Panc1 (cell line): ENCODE results near the gene AFDN. TPM values are rescaled to one million over a fixed set of nuclear protein-coding genes. Genes with fewer than 3 reads are reported as not detected.

Experiments
- ATAC-seq: fragments of 200-7000 bp; cut with Tn5 transposase; 2 replicates; pipeline ENCODE4 v1.9.1; 2020; ENCODE audit warnings: mild to moderate bottlenecking, moderate library complexity
- BruUV-seq: library from RNA; stranded (reverse); fragments of 400-500 nt; replicated peaks from 2 replicates; lab custom pipeline; 2021; lab: Mats Ljungman, UMichigan
- CTCF ChIA-PET: fragments of 300-600 bp; sonication (Branson Sonifier 250); formaldehyde crosslinking; loops from one replicate; lab custom pipeline; 2022; ENCODE audit warnings: antibody characterized with exemption; lab: Charles Lee
- POLR2A ChIA-PET: fragments of 300-600 bp; sonication (Branson Sonifier 250); formaldehyde crosslinking; loops from one replicate; lab custom pipeline; 2022; ENCODE audit warnings: antibody characterized with exemption; lab: Charles Lee
- DNase-seq: peaks from one replicate; pipeline ENCODE4 v3.0.0-alpha.2; 2010; ENCODE audit warnings: low read depth, low spot score
- H3K27ac ChIP-seq: 2 replicates; pipeline ENCODE4 v1.5.1; 2011; ENCODE audit warnings: mild to moderate bottlenecking, low read length, inconsistent platforms
- H3K27me3 ChIP-seq: fragments of 200-500 bp; sonication (Bioruptor generic); 2 replicates; pipeline ENCODE4 v1.6.0; 2014; ENCODE audit warnings: low read length, inconsistent platforms; ENCODE audit not compliant: control insufficient read depth, insufficient read depth
- H3K36me3 ChIP-seq: fragments of 200-500 bp; sonication (Bioruptor generic); 2 replicates; pipeline ENCODE4 v1.5.1; 2014; ENCODE audit warnings: inconsistent platforms, mild to moderate bottlenecking, low read length, moderate library complexity; ENCODE audit not compliant: control insufficient read depth, insufficient read depth
- H3K4me1 ChIP-seq: 2 replicates; pipeline ENCODE4 v1.5.1; 2011; ENCODE audit warnings: inconsistent platforms, mild to moderate bottlenecking, low read length, moderate library complexity; ENCODE audit not compliant: control insufficient read depth, insufficient read depth
- H3K4me3 ChIP-seq, 2 experiments: 2 replicates each; pipeline ENCODE4 v1.5.1; 2011 to 2012; ENCODE audit warnings: low read depth in 2 of 2, low read length in 2 of 2, mild to moderate bottlenecking in 2 of 2, inconsistent platforms in 1 of 2, moderate library complexity in 1 of 2
- H3K9me3 ChIP-seq: fragments of 200-500 bp; sonication (Bioruptor generic); 2 replicates; pipeline ENCODE4 v1.5.1; 2014; ENCODE audit warnings: low read depth, mild to moderate bottlenecking, inconsistent platforms, low read length, moderate library complexity; ENCODE audit not compliant: control insufficient read depth, insufficient read depth
- POLR2AphosphoS5 ChIP-seq: IDR thresholded peaks from 2 replicates; pipeline ENCODE4 v1.6.1; 2012; ENCODE audit warnings: mild to moderate bottlenecking, low read depth, low read length, moderate library complexity
- REST ChIP-seq, 2 experiments: IDR thresholded peaks; 2 replicates each; pipeline ENCODE4 v1.6.1; 2011 to 2012; ENCODE audit warnings: low read depth in 2 of 2, control low read depth in 1 of 2, low read length in 1 of 2, mild to moderate bottlenecking in 1 of 2, moderate library complexity in 1 of 2; ENCODE audit not compliant: insufficient read depth in 1 of 2
- SIN3A ChIP-seq: IDR thresholded peaks from 2 replicates; pipeline ENCODE4 v1.6.1; 2012; ENCODE audit warnings: low read depth, mild to moderate bottlenecking, low read length, moderate library complexity, borderline replicate concordance; ENCODE audit not compliant: insufficient read depth
- TCF7L2 ChIP-seq: IDR thresholded peaks from 2 replicates; pipeline ENCODE4 v1.6.1; 2011; ENCODE audit warnings: mild to moderate bottlenecking, low read depth, low read length, inconsistent platforms
- in situ Hi-C: cut with HindIII; loops from 2 replicates; pipeline ENCODE4 v1.10.0; 2016; ENCODE audit warnings: low sequenced_read_pairs, low pct_unique_long_range_greater_than_20kb
- intact Hi-C: fragments of 100-400 bp; cut with micrococcal nuclease; formaldehyde crosslinking; loops from one replicate; pipeline ENCODE4 v1.10.0; 2022; ENCODE audit not compliant: unreplicated experiment
- total RNA-seq: library from RNA; stranded (reverse); gene quantifications from one replicate; pipeline ENCODE4 v1.2.1, GENCODE V29; 2021; ENCODE audit not compliant: unreplicated experiment
- TF ChIP-seq, protein P1 (sequence below): fragments of 450-650 bp; IDR thresholded peaks from 2 replicates; pipeline ENCODE4 v1.5.1; 2017; ENCODE audit warnings: mild to moderate bottlenecking

The AFDN gene
- total RNA-seq, 1 experiment from 2014 or later = 143 TPM

- DNase-seq (no peak), ATAC-seq (no peak)
- Histone ChIP-seq H3K27me3 (no peaks in the 10 kb centered on the region), H3K4me3 (no peak overlapping the region), H3K27ac (no peak overlapping the region), H3K4me1 (no peaks in the 10 kb centered on the region), H3K9me3 (no peaks in the 10 kb centered on the region), H3K36me3 (no peaks in the 10 kb centered on the region)
- CTCF ChIA-PET = no interaction called here
- no TSS peak for BruUV-seq
- in situ Hi-C loops (no loop called here), intact Hi-C loops (no loop called here)
- no peak for TF ChIP-seq POLR2AphosphoS5
- TF ChIP-seq SIN3A = no peak
- TF ChIP-seq REST (IDR thresholded peaks at IDR 0.05; ENCODE audit: insufficient read depth in 1 of 2, low read depth in 2 of 2, low read length in 1 of 2) = no peak
- TF ChIP-seq TCF7L2 = no peak
- TF ChIP-seq, protein P1, sequence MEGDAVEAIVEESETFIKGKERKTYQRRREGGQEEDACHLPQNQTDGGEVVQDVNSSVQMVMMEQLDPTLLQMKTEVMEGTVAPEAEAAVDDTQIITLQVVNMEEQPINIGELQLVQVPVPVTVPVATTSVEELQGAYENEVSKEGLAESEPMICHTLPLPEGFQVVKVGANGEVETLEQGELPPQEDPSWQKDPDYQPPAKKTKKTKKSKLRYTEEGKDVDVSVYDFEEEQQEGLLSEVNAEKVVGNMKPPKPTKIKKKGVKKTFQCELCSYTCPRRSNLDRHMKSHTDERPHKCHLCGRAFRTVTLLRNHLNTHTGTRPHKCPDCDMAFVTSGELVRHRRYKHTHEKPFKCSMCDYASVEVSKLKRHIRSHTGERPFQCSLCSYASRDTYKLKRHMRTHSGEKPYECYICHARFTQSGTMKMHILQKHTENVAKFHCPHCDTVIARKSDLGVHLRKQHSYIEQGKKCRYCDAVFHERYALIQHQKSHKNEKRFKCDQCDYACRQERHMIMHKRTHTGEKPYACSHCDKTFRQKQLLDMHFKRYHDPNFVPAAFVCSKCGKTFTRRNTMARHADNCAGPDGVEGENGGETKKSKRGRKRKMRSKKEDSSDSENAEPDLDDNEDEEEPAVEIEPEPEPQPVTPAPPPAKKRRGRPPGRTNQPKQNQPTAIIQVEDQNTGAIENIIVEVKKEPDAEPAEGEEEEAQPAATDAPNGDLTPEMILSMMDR = no peak
- POLR2A ChIA-PET = no interaction called here
These were observed 29.0 kb upstream of the AFDN start for GRCh38 chr6:167797476-167798265.

DNA sequence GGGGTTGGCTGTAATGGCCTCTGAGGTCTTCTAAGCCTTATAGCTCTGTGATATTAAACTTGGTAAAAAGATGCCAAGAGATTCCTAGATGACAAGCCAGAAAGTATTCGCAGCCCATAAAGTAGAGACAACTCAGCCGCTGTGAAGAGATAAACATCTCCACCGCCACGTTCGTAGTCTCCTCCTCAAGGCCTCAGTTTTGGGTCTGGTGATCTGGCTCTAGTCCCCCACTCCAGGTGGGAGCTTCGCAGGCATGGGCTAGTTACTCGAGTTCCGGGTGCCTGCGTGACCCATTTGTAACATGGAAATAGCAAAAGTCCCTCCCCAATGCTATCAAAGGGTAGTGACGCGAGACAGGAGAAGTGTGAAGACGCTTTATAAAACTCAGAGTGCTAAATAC, 28.3 kb upstream of the AFDN start:
- H3K27ac ChIP-seq = no peak overlapping the region
- DNase-seq (no peak), ATAC-seq (no peak)
- intact Hi-C loops = no loop called here
- H3K4me3 ChIP-seq = no peak overlapping the region
- in situ Hi-C loops = no loop called here
- TF ChIP-seq SIN3A (no peak), TCF7L2 (no peak), POLR2AphosphoS5 (no peak), REST (IDR thresholded peaks at IDR 0.05; ENCODE audit: insufficient read depth in 1 of 2, low read depth in 2 of 2, low read length in 1 of 2) (no peak)
- TF ChIP-seq, protein P1 = no peak
- no peaks in the 10 kb centered on the region for H3K36me3 ChIP-seq
- H3K27me3 ChIP-seq = no peaks in the 10 kb centered on the region
- POLR2A ChIA-PET = no interaction called here
- CTCF ChIA-PET = no interaction called here
- H3K4me1 ChIP-seq = no peaks in the 10 kb centered on the region
- no peaks in the 10 kb centered on the region for H3K9me3 ChIP-seq
- no TSS peak for BruUV-seq
